HepG2 (cell line): ENCODE data around the gene SLC4A2. TPM values are rescaled to one million over a fixed set of nuclear protein-coding genes. Genes with fewer than 3 reads are reported as not detected.

Experiments used
- AKNA ChIP-seq: sonication (generic); formaldehyde crosslinking; IDR thresholded peaks from 2 replicates; pipeline ENCODE4 v1.4.0; 2020; ENCODE audit warnings: missing genetic modification reagents, borderline replicate concordance
- CC2D1A ChIP-seq: sonication (generic); formaldehyde crosslinking; IDR thresholded peaks from 2 replicates; pipeline ENCODE4 v1.8.1; 2023; ENCODE audit warnings: mild to moderate bottlenecking, missing genetic modification reagents
- DR1 ChIP-seq: sonication (generic); formaldehyde crosslinking; IDR thresholded peaks from 2 replicates; pipeline ENCODE4 v1.8.0; 2021; ENCODE audit warnings: mild to moderate bottlenecking, missing genetic modification reagents, inconsistent platforms
- HCFC1 ChIP-seq: fragments of 150-350 bp; IDR thresholded peaks from 2 replicates; pipeline ENCODE4 v1.6.1; 2014; ENCODE audit warnings: low read depth, low read length
- HIC2 ChIP-seq: sonication (generic); formaldehyde crosslinking; IDR thresholded peaks from 2 replicates; pipeline ENCODE4 v1.9.0; 2022; ENCODE audit warnings: low read depth, missing genetic modification reagents
- HMG20A ChIP-seq: IDR thresholded peaks from 2 replicates; pipeline ENCODE4 v1.6.1; 2016; ENCODE audit warnings: borderline replicate concordance
- HNF1B ChIP-seq: sonication (generic); formaldehyde crosslinking; IDR thresholded peaks from 2 replicates; pipeline ENCODE4 v1.5.1; 2020; ENCODE audit warnings: mild to moderate bottlenecking, moderate library complexity, missing genetic modification reagents
- IKZF1 ChIP-seq: fragments of 450-650 bp; IDR thresholded peaks from 2 replicates; pipeline ENCODE4 v1.7.1; 2016
- IRF2 ChIP-seq: IDR thresholded peaks from 2 replicates; pipeline ENCODE4 v1.6.1; 2018; ENCODE audit warnings: missing genetic modification reagents, missing compliant biosample characterization
- MAF1 ChIP-seq: sonication (generic); formaldehyde crosslinking; IDR thresholded peaks from 2 replicates; pipeline ENCODE4 v1.5.0; 2020; ENCODE audit warnings: missing genetic modification reagents, borderline replicate concordance
- MEIS1 ChIP-seq: sonication (generic); formaldehyde crosslinking; IDR thresholded peaks from 2 replicates; pipeline ENCODE4 v1.9.0; 2021; ENCODE audit warnings: mild to moderate bottlenecking, missing genetic modification reagents, moderate library complexity, borderline replicate concordance
- MIER2 ChIP-seq: IDR thresholded peaks from 2 replicates; pipeline ENCODE4 v1.6.1; 2016; ENCODE audit warnings: missing biosample characterization, missing genetic modification reagents
- MIXL1 ChIP-seq: IDR thresholded peaks from 2 replicates; pipeline ENCODE4 v1.6.1; 2016
- NFIC ChIP-seq: IDR thresholded peaks from 2 replicates; pipeline ENCODE4 v1.6.1; 2012; ENCODE audit warnings: mild to moderate bottlenecking, low read length, inconsistent platforms
- POLR2G ChIP-seq: fragments of 200-400 bp; formaldehyde crosslinking; IDR thresholded peaks from 2 replicates; pipeline ENCODE4 v1.6.1; 2018; ENCODE audit warnings: mild to moderate bottlenecking, low read depth, low read length, moderate library complexity
- SNAI1 ChIP-seq: sonication (generic); formaldehyde crosslinking; IDR thresholded peaks from 2 replicates; pipeline ENCODE4 v1.5.0; 2020; ENCODE audit warnings: mild to moderate bottlenecking, missing genetic modification reagents, borderline replicate concordance
- THAP8 ChIP-seq: sonication (generic); formaldehyde crosslinking; IDR thresholded peaks from 2 replicates; pipeline ENCODE4 v1.5.1; 2020; ENCODE audit warnings: missing genetic modification reagents, mild to moderate bottlenecking, borderline replicate concordance
- ZNF234 ChIP-seq: sonication (generic); formaldehyde crosslinking; conservative IDR thresholded peaks from 2 replicates; pipeline ENCODE4 v1.5.1; 2020; ENCODE audit warnings: mild to moderate bottlenecking, missing genetic modification reagents
- ZNF256 ChIP-seq: sonication (generic); formaldehyde crosslinking; conservative IDR thresholded peaks from 2 replicates; pipeline ENCODE4 v1.4.0; 2020; ENCODE audit warnings: missing genetic modification reagents
- ZNF614 ChIP-seq: IDR thresholded peaks from 2 replicates; pipeline ENCODE4 v1.6.1; 2018; ENCODE audit warnings: missing biosample characterization, missing genetic modification reagents, inconsistent platforms, borderline replicate concordance
- ZNF652 ChIP-seq: IDR thresholded peaks from 2 replicates; pipeline ENCODE4 v1.6.1; 2016; ENCODE audit warnings: low read depth, borderline replicate concordance
- ZNF768 ChIP-seq: sonication (generic); formaldehyde crosslinking; IDR thresholded peaks from 2 replicates; pipeline ENCODE4 v1.4.0; 2020; ENCODE audit warnings: missing genetic modification reagents
- ZNF781 ChIP-seq: sonication (generic); formaldehyde crosslinking; IDR thresholded peaks from 2 replicates; pipeline ENCODE4 v1.5.1; 2020; ENCODE audit warnings: borderline replicate concordance, mild to moderate bottlenecking, missing genetic modification reagents; ENCODE audit errors: not compliant biosample characterization
- ZZZ3 ChIP-seq: sonication (generic); formaldehyde crosslinking; IDR thresholded peaks from 2 replicates; pipeline ENCODE4 v1.4.0; 2020; ENCODE audit warnings: missing genetic modification reagents, mild to moderate bottlenecking, borderline replicate concordance
- polyA plus RNA-seq, 8 experiments: library from polyadenylated mRNA; depleted of rRNA in 3 of 8; stranded (reverse) in 7 of 8; unstranded in 1 of 8; fragments of >200 nt; fragmentation: Illumina TruSeq in 4 of 8; extraction: Trizol in 4 of 8; gene quantifications; 2 replicates each; pipeline versions ENCODE4 v1.2.1 to v1.2.3, GENCODE V29; 2011 to 2016; ENCODE audit warnings: low read depth in 4 of 8, missing spikeins in 1 of 8, mixed read lengths in 1 of 8; ENCODE audit not compliant: insufficient read depth in 1 of 8
- total RNA-seq, 5 experiments: library from RNA; depleted of rRNA; stranded (reverse); fragments of >200 nt; fragmentation: Illumina TruSeq; extraction: Trizol; gene quantifications; 2 replicates each; pipeline ENCODE4 v1.2.3, GENCODE V29; 2016; ENCODE audit warnings: low read depth in 1 of 5

SLC4A2 gene
- total and polyA plus RNA-seq, 2 of the 13 experiments (the other 11 are each of a cell fraction or from before 2014, with no cell fraction given), result 51.9 to 73.4 TPM

- peak; percentile 60 for TF ChIP-seq HNF1B (CRISPR knock-in tag)
- TF ChIP-seq HCFC1, result no peak
- TF ChIP-seq NFIC, result no peak
- TF ChIP-seq HIC2 (CRISPR knock-in tag), result no peak
- TF ChIP-seq MIXL1, result no peak
- TF ChIP-seq ZNF768 (CRISPR knock-in tag), result peak; percentile 41; the same call in 1 of the 2 replicates
- no peak; the same call in 1 of the 2 replicates for TF ChIP-seq MEIS1 (CRISPR knock-in tag)
- no peak for TF ChIP-seq DR1 (CRISPR knock-in tag)
- no peak for TF ChIP-seq SNAI1 (CRISPR knock-in tag)
- no peak for TF ChIP-seq ZNF652
- TF ChIP-seq IKZF1, result no peak
- no peak for TF ChIP-seq HMG20A (CRISPR knock-in tag)
- TF ChIP-seq ZNF781, result no peak
- TF ChIP-seq MAF1, result no peak
- TF ChIP-seq ZNF256, result no peak
- TF ChIP-seq ZNF614 (CRISPR knock-in tag), result peak; percentile 31; the same call in 1 of the 2 replicates
- no peak for TF ChIP-seq AKNA (CRISPR knock-in tag)
- no peak; the same call in 1 of the 2 replicates for TF ChIP-seq MIER2 (CRISPR knock-in tag)
- TF ChIP-seq ZNF234 (CRISPR knock-in tag), result no peak
- no peak for TF ChIP-seq CC2D1A (CRISPR knock-in tag)
- no peak for TF ChIP-seq POLR2G
- peak; percentile 16; the same call in 1 of the 2 replicates for TF ChIP-seq IRF2 (CRISPR knock-in tag)
- TF ChIP-seq THAP8 (CRISPR knock-in tag), result no peak
- TF ChIP-seq ZZZ3 (CRISPR knock-in tag), result no peak
Measured at GRCh38 chr7:151017953-151018420, 41.4 kb upstream of the SLC4A2 start (continued).
